A549 treated with dexamethasone at 1 μM for 4 hours (cell line): ENCODE results near the gene HRAS. TPM values are rescaled to one million over a fixed set of nuclear protein-coding genes. Genes with fewer than 3 reads are reported as not detected.

Experiments
- total RNA-seq: library from RNA; stranded (reverse); fragments of 200-300 nt; extraction: Qiagen RNA extraction; gene quantifications from 5 replicates; pipeline ENCODE4 v1.2.3, GENCODE V29; 2022

Gene HRAS
- total RNA-seq: 111 to 166 TPM (median 143 TPM) in 5 replicates

DNA sequence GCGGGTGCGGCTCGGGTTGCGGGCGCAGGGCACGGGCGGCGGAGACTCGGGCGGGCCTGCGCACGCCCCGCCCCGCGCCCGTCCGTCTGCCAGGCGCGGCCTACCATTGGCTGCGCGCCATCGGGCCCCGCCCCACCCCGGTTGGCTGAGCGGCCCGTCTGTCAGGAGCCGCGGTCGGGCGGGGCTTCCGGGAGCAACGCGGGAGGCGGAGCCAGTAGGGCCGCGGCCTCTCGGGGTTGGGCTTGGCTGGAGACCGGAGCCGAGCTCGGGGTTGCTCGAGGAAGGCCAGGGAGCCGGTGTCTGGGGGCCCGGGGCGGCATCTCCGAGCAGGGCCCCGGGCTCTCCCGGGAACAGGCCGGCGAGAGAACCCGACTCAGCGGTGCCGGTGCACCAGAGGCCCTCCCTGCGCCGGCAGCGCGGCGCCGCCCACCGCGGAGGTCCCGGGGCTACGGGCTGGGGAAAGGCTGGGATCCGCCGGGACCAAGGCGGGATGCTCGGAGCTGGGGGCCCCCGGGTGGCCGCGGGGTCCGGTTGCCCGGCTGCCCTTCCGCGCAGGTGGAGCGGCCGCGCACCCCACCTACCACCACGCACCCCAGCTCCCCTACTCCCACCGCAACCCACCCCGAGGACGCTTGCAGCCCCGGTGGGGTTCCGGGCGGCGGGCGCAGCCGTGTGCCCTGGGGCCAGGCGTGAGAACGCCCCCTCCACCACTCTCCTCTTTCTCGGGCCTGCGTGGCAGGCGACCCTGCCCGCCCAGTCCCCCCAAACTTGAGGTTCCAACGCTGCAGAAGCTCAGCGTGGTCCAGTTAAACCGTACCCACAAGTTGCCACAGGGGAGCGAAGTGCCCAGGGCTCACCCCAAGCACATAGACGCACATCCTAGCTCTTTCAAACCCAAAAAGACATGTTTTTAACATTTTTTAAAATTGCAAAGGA is at the start of gene HRAS:
HRAS (minus strand) TSS at position 58 of the 936 bp plus-strand sequence.

DNA sequence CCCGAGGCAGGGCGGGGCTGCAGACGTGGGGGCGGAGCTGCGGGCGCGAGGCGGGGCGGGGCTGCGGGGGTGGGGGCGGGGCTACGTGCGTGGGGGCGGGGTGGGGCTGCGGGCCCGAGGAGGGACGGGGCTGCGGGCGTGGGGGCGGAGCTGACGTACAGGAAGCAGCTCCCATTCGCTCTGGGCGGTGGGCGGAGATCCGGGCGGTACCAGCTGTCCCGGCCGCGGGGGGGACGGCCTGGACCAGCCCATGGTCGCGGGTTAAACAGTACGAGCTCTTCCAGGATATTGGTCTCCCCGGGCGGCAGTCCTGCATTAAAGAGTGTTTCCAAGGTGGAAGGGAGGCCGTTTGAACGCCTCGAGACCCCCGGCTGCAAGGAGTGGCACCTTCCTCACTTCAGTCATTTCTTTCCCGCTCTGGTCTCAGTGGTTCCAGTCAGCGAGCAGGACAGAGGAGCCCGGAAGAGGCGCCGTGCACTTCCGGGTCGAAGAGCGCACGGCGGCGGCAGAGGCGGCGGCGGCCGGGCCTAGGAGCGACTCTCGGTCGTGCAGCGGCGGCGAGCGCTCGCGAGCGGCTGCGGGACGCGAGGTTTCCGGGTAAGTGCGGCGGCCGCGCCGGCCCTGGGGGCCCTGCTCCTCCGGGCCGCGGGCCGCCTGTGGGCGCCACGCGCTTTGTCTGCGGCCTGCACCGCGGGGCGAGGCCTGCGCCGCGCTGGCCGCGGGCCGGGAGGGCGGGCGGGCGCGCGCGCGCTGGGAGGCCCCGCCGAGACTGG is 40.8 kb upstream of the HRAS start, which contains the start of gene PHRF1:
PHRF1 (plus strand) TSS at position 475 of the 773 bp plus-strand sequence. CDS start 5,043 bp downstream, outside the sequence.

DNA sequence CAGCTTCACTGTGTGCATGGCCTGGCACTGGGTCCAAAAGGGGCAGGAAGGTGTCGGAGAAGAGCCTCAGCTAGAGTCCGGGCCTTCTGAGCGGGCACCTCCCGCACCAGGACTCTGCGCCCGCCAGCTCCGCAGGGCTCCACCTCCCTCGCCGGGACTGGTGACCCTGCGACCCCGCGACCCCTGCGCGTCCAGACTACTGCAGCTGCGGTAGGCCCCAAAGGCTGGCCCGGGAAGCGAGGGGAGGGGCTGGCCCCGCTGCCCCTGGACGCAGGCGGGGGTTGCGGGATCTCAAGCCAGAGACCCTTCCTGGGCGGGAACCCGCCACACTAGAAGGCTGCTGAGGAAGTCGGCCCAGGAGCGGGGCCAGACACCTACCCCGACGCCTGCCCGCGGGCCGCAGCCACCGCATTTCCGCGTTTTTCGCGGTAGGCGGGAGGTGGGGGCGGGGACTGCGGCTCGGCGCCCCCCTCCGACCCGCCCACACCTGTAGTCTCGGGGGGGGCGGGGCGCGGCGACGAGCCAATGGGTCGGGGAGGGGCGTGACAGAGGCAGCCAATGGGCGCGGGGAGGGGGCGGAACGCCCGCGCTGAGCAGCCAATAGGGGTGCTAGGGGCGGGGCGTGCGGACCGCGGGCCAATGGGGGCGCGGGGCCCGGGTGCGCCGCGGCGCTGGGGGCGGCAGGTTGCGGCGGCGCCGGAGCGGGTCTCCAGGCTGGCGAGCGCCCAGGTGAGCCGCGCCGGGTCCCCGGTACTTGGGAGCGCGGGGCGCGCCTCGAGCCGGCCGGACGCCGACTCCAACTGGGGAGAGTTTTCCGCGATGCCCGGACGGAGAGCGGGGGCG is 25.1 kb upstream of the HRAS start, which contains the start of the genes LMNTD2 and RASSF7:
LMNTD2 (minus strand) TSS at position 434 of the 843 bp plus-strand sequence; CDS start at position 412, 22 bp downstream.
RASSF7 (plus strand) TSS at position 666 of the 843 bp plus-strand sequence. CDS start 799 bp downstream, outside the sequence.

DNA sequence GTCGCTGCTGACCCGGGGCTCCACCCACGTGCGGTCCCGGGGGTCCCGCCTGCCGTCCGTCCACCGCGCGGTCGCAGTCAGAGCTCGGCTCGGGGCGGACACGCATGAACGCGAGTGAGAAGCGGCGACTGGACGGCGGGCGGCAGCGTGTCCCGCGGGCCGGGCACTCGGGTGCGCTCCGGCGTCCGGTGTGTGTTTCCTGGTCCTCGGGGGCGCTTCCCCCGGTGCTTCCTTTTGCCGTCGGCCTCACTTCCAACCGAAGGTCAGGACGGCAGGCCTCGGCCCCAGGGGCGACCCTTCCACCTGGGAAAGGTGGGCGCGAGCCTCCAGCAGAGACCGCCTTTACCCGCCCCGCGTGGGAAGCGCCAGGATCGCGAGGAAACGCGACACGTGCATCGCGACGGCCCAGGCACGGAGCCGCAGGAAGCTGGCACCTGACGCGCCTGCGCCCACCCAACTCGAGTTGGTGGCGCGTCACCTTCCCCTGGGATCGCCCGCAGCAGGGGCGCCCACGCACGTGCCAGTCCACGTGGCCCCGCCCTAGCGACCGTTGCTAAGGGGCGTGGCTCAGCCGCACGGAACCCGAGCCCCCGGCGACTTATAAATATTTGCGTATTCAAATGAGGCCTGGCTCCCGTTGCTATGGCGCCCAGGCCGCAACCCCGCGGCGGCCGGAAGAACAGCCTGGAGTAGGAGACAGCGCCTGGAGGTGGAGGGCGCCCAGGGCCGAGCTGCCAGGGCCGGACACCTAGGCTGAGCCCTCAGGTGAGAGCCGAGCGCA is 1.7 kb upstream of the HRAS start, which contains the start of gene LRRC56:
LRRC56 (plus strand) TSS at position 687 of the 781 bp plus-strand sequence. CDS start 3,158 bp downstream, outside the sequence.

DNA sequence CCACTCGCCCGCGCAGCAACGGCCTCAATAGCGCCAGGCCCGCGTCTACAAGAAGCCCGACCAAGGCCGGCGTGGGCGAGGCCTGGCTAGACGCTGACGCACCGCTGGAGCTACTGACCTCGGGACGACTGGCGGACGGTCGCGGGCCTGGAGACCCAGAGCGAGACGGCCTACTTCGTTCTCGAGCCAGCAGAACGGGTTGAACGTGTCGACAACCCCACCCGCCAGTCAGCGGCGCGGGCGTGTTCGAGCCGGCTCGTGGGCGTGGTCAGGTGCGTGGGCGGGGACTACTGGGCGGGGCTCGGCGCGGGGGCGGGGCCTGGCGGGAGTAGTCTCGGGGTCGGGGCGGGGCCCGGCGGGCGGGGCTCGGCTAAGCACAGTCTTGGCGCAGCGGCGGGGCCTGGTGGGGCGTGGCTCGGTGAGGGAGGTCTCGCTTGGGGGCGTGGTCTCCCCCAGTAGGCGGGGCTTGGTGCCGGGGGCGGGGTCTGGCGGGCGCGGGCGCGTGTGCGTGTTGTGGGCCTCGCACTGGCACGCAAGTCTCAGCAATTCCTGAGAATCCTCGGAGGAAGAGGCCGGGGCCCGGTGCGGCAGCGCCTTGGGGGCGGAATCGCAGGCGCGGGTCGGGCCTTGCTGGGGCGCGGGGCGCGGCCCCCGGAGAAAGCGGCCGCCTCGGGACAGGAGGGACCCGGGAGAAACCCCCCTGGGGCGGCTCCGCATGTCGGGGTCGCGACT is 28.2 kb downstream of the HRAS start, which contains the start of gene RNH1:
RNH1 (minus strand) TSS at position 248 of the 732 bp plus-strand sequence. CDS start 5,080 bp downstream, outside the sequence.

Other genes with a start within 250 kb of the HRAS start
- 5.1 to 11.1 TPM (median 9.9 TPM) in 5 replicates for gene PGGHG, start 246.4 kb downstream of the HRAS start, total RNA-seq
- gene IFITM5, start 236.1 kb downstream of the HRAS start, total RNA-seq: not detected in 5 replicates
- 55.1 to 67.8 TPM (median 66.9 TPM) in 5 replicates for gene IFITM2, start 227.8 kb downstream of the HRAS start, total RNA-seq
- gene IFITM1, start 221.5 kb downstream of the HRAS start, total RNA-seq: 0.17 to 0.61 TPM (median 0.22 TPM) in 5 replicates
- 23.7 to 32.8 TPM (median 29.5 TPM) in 5 replicates for gene IFITM3, start 214.7 kb downstream of the HRAS start, total RNA-seq
- gene B4GALNT4, start 166.1 kb downstream of the HRAS start, total RNA-seq: 7.8 to 18.0 TPM (median 14.8 TPM) in 5 replicates
- 26.9 to 37.1 TPM (median 35.4 TPM) in 5 replicates for gene PKP3, start 141.4 kb downstream of the HRAS start, total RNA-seq
- 57.7 to 86.6 TPM (median 78.8 TPM) in 5 replicates for gene SIGIRR, start 120.6 kb downstream of the HRAS start, total RNA-seq
- gene ANO9, start 93.6 kb downstream of the HRAS start, total RNA-seq: 0.52 to 1.2 TPM (median 0.66 TPM) in 5 replicates
- 28.7 to 46.7 TPM (median 45.6 TPM) in 5 replicates for gene PTDSS2, start 85.3 kb downstream of the HRAS start, total RNA-seq
- 123 to 178 TPM (median 165 TPM) in 5 replicates for gene RNH1, start 28.3 kb downstream of the HRAS start, total RNA-seq
- gene LRRC56, start 2.0 kb upstream of the HRAS start, total RNA-seq: 0.52 to 1.1 TPM (median 0.98 TPM) in 5 replicates
- gene LMNTD2, start 25.2 kb upstream of the HRAS start, total RNA-seq: 1.6 to 3.4 TPM (median 2.4 TPM) in 5 replicates
- 53.9 to 61.7 TPM (median 58.5 TPM) in 5 replicates for gene RASSF7, start 25.4 kb upstream of the HRAS start, total RNA-seq
- gene PHRF1, start 40.9 kb upstream of the HRAS start, total RNA-seq: 25.8 to 45.8 TPM (median 43.4 TPM) in 5 replicates
- gene IRF7, start 80.4 kb upstream of the HRAS start, total RNA-seq: 6.6 to 9.0 TPM (median 7.0 TPM) in 5 replicates
- gene CDHR5, start 89.4 kb upstream of the HRAS start, total RNA-seq: 0.06 to 0.34 TPM (median 0.07 TPM) in 5 replicates
- not detected in 5 replicates for gene SCT, start 91.6 kb upstream of the HRAS start, total RNA-seq
- 0.23 to 0.54 TPM (median 0.36 TPM) in 4 of 5 replicates, not detected in the other for gene DRD4, start 101.7 kb upstream of the HRAS start, total RNA-seq
- gene DEAF1, start 159.6 kb upstream of the HRAS start, total RNA-seq: 31.2 to 36.9 TPM (median 34.5 TPM) in 5 replicates
- 7.9 to 10.0 TPM (median 8.4 TPM) in 5 replicates for gene TMEM80, start 160.2 kb upstream of the HRAS start, total RNA-seq
- 63.5 to 125 TPM (median 102 TPM) in 5 replicates for gene EPS8L2, start 170.7 kb upstream of the HRAS start, total RNA-seq
- 383 to 445 TPM (median 388 TPM) in 5 replicates for gene TALDO1, start 211.9 kb upstream of the HRAS start, total RNA-seq
- 30.9 to 49.4 TPM (median 44.9 TPM) in 5 replicates for gene GATD1, start 241.9 kb upstream of the HRAS start, total RNA-seq